Stimulated activated CD8-positive, alpha-beta memory T cell treated with anti-CD3 and anti-CD28 coated beads, Interleukin-12 subunit alpha, Interleukin-12 subunit beta, amount 100 ng/mL, for 24 hours (primary cell): ENCODE data around the gene LINS1.
A peak's percentile ranks its signal among the peaks of the same experiment; 100 is the strongest.
"Not testable (repeated sequence)": the region's sequence is repeated elsewhere in the genome, so short reads cannot be mapped to it uniquely, and the experiment has no call there.

ENCODE experiments used
- DNase-seq: peaks from one replicate; pipeline ENCODE4 v3.0.0-alpha.2; 2020; ENCODE audit errors: extremely low read depth

The LINS1 gene

DNA sequence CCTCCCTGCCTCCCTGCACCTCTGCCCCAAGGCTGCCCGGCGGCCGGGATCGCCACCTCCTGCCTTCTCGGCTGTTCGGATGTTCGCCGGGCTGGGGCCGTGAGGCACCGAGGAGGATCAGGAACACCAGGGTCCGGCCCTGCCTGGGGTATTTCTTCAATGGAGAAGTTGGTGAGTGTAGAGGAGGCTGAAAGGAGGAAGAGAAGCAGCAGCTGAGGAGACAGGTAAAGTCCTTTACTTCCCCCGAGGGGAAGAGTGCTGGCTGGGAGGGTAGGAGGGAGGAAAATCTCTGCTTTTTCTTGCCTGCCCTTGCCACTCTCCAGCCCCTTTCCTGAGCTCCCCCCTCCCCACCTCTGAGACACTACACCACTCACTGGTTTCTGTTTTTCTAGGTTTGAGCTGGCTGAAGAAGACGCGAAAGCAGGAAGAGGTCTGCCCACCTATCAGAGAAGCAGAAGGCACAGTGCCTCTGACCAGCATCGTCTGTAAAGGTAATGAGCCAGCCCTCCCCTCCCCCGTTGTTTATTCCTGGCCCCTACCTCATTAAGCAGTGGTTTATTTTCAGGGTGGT lies 924 bp upstream of the LINS1 start:
- no peak for DNase-seq

- no peak for DNase-seq
Measured at GRCh38 chr15:100601617-100602063, 344 bp downstream of the LINS1 start.

- no peak for DNase-seq
Measured at GRCh38 chr15:100601163-100601562, 821 bp downstream of the LINS1 start.

- no peak for DNase-seq
Measured at GRCh38 chr15:100598655-100599054, 3.3 kb downstream of the LINS1 start.

DNA sequence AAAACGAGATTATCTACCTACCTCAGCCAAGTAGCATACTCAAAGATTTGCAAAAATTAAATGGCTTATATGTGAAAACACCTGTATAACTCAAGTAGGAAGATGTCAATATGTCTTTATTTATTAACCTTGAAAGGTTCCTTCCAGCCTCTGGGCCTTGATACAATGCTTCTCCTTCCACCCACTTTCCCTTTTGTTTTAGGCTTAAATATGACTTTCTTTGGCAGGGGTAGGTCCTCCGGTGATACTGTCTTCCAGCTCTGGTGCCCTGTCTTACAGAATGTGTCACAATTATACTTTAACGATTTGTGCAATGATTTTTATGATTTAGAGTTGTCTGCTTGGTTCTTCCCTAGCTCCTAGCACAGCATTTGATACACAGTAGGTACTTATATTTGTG lies 4.1 kb downstream of the LINS1 start:
- DNase-seq: no peak

DNA sequence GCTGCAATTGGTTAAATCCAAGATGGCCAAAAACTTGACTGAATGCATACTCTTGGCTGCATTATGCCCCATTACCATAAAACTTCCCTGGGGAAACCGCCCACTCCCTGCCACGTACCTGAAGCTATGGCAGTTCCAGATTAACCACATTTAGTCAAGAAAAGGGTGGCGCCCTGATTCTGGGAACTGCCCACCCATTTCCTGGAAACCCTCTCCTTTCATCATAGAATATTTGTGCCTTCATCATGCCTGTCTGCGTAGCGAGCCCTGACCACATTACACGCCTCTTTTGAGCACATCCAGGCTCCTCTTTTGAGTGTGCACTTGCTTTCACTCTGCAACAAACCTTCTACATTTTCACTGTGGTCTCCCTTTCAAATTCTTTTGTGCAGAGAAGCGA lies 5.2 kb downstream of the LINS1 start:
- peak; percentile 71 for DNase-seq

DNA sequence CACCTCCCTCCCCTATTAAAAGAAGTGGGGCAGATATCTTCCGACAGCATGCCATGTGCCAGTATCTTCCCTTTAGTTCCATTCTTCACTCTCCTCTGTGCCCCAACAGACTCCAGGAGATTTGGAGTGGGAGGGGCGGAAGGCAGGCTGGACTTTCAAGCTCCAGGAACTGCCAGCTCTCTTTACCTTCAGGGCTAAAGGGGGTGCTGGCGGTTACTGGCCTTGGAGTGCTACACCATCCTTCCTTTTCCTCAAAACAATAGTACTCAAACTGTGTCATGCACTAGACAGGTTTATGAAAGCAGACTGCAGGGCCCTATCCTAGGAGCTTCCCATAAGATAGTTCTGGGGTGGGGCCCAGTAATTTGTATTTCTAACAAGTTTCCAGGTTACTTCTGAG lies 6.0 kb downstream of the LINS1 start:
- no peak for DNase-seq

DNA sequence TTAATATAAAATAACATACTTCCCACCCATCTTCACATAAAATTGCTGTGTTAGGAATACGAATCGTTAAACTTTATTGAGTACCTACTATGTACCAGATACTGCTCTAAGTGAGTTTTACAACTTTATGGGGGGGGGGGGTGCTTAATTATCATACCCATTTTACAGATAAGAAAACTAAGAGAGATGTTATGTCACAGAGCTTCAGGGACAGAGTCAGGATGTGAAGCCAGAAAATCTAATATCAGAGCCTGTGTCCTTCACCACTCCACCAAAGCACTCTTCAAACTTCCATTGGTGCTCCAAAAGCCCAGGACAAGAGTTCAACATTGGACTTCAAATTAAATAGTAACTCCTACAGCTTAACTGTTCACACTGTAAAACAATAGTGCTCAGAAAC lies 8.6 kb downstream of the LINS1 start:
- DNase-seq: no peak

DNA sequence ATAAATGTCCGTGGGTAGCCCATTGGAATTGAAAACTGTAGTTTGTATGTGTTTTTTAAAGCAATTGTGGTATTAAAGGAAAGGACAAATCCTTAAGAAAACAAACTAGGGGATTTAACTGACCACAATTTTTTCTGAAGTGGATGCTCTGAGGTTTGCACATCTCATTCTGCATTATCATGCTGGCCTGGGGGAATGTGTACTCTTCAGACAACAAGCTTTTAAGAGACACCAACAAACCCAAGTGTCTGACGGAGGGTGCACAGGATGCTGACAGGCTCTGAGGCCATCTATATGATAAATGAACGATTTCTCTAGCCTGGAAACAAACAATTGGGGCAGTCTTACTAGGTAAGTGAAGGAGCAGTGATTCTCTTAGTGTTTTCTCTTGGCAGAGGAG lies 9.1 kb downstream of the LINS1 start:
- DNase-seq: no peak

DNA sequence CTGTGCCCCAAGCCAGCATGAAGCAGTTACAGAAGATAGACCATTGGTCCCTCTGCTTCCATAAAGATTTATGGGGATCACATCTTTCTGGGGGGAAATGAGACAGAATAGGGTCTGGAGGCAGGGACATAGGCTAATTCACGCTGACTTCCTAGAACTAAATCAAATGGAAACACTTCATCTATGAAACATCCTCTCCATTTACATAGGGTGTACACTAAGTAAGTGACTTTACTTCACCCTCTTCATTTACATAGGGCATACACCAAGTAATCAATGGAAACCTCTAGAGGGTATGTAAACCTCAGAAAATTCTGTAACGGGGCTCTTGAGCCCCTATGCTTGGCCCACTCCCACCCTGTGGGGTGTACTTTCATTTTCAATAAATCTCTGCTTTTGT lies 10.1 kb downstream of the LINS1 start:
- no peak for DNase-seq

- not testable (repeated sequence) for DNase-seq
Measured at GRCh38 chr15:100591163-100591562, 10.8 kb downstream of the LINS1 start.

- no peak for DNase-seq
Measured at GRCh38 chr15:100588638-100589242, 13.2 kb downstream of the LINS1 start.

DNA sequence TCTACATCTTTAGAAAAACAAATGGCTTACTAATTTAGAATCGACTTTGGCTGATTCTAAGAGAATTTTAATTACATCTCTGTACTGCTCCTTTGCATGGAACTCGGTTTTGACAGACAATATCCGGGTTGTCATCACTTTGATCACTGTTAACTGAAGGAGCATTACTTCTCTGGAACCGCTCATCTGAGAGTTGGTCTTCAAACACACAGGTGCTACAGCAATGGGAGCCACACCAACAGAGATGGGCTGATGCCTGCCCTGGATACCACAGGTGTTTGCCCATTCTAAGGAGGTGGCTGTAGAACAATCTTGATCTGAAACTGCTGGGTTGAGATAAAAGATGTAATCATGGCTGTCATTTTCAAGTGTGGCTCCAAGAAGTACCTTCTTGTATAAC lies 21.6 kb downstream of the LINS1 start:
- no peak for DNase-seq

GRCh38 chr15:100573526-100573925 lies 28.5 kb downstream of the LINS1 start:
- DNase-seq: no peak

- DNase-seq: no peak
Measured at GRCh38 chr15:100572362-100572983, 29.5 kb downstream of the LINS1 start.

- DNase-seq: no peak
Measured at GRCh38 chr15:100571592-100572167, 30.3 kb downstream of the LINS1 start.

DNA sequence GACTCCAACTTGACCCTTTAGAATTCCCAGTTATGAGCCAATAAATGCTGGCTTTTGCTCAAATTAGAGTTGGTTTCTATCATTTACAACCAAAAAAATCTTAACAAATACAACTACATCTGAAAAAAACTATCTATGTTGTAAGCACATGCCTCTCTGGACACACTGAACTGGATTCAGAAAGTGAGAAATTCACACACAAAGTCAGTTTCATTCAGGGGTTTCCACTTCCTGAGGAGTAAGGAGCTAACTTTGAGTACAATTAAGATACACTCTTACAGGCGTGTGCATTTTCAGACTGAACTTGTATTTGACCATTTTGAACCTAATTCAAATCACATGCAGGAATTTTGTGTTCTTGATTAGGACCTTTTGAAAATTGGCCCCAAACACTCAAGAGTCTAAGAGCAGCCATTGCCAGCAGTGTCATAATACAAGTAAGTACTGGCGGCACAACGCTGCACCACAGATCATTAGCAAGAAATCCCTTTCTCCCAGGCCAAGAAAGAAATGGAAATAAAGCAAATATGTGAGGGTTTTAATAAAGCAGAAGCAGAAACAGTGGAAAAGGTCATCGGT lies 31.2 kb downstream of the LINS1 start:
- DNase-seq: no peak

DNA sequence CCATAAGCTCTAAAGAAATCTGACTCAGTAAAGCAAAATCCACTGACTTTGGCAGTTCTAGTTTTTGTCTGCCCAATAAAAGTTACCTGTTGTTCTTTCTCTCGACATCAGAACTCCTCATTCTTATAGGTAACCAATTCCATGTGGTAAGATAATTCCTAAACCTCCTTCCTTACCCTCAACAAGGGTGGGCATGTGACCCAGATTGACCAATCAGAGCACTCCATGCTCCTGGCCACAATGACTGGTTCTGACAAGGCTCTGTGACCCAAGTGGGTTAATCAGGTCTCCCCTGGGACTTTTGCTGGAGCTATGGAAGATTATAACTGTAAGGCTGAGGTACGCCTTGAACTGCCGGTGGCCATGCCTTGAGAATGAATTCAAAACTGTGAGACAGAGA lies 31.7 kb downstream of the LINS1 start:
- no peak for DNase-seq

- DNase-seq: no peak
Measured at GRCh38 chr15:100569391-100569790, 32.6 kb downstream of the LINS1 start.

DNA sequence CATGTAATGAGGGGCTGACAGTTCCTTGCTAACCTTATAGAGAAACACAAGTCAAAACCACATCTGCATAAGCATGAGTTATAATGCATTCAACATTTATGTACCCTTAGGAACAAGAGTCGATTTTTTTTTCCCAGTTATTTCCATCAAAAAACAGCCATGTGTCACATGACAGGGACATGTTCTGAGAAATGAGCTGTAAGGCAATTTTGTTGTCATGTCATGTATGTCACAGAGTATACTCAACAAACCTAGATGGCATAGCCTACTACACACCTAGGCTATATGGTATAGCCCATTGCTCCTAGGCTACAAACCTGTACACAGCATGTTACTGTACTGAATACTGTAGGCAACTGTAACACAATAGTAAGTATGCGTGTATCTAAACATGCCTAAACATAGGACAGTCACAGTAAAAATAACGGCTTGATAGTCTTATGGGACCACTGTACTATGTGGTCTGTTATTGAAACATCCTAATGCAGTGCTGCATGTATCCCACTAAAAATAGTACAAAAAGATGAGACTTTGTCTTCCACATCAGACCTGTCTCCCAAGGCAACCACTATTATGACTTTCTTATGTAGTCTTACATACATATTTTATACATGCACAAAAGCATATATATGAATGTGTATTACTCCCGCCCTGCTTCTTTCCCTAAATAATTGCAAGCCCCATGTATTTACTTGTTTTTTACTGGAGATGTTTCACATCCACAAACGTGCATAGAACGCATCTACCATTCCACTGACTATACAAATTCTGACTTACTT lies 34.9 kb downstream of the LINS1 start:
- no peak for DNase-seq

DNA sequence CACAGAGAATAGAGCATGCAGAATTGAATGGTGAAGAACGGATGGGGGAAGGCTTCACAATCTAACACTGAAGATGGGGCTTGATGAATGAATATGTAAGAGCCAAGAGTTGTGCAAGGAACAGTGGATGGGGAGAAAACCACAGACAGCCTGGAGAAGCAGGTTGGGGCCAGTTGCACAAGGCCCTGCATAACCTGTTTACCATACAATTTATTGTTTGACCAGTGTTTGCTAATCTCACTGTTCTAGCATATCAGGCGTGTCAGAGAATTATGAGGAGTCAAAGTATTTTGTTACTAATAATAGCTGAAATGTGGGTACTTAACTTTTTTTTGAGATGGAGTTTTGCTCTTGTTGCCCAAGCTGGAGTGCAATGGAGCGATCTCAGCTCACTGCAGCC lies 36.4 kb downstream of the LINS1 start:
- DNase-seq: no peak

GRCh38 chr15:100560323-100560722 lies 41.7 kb downstream of the LINS1 start:
- no peak for DNase-seq
